Natural killer cell (primary cell): Measurements from ENCODE around the gene RELL1. TPM values are rescaled to one million over a fixed set of nuclear protein-coding genes. Genes with fewer than 3 reads are reported as not detected.

ENCODE experiments used
- ATAC-seq, 3 donors: fragments of 150-1000 bp in 2 of 3; fragments of 200-7000 bp in 1 of 3; cut with Tn5 transposase; 1 replicate in 1 of 3; 2 replicates in 2 of 3; pipeline ENCODE4 v1.10.0; 2021; ENCODE audit warnings: mild to moderate bottlenecking in 2 of 3, moderate library complexity in 2 of 3
- DNase-seq, 2 donors: peaks; one replicate each; pipeline versions ENCODE4 v3.0.0 to v3.0.0-alpha.2; 2013 to 2021; ENCODE audit warnings: mixed read lengths in 1 of 2
- H3K27ac ChIP-seq: one replicate; pipeline ENCODE4 v1.5.1; 2013; ENCODE audit warnings: mild to moderate bottlenecking, low read length
- H3K27me3 ChIP-seq: one replicate; pipeline ENCODE4 v1.6.1; 2013; ENCODE audit warnings: low read length; ENCODE audit not compliant: control insufficient read depth, insufficient read depth
- H3K36me3 ChIP-seq: one replicate; pipeline ENCODE4 v1.6.1; 2013; ENCODE audit warnings: low read length; ENCODE audit not compliant: control insufficient read depth, insufficient read depth
- H3K4me1 ChIP-seq: one replicate; pipeline ENCODE4 v1.6.1; 2013; ENCODE audit warnings: low read length; ENCODE audit not compliant: control insufficient read depth, insufficient read depth
- H3K4me3 ChIP-seq: one replicate; pipeline ENCODE4 v1.5.1; 2013; ENCODE audit warnings: low read length
- H3K9me3 ChIP-seq: one replicate; pipeline ENCODE4 v1.6.1; 2013; ENCODE audit warnings: low read length; ENCODE audit not compliant: control insufficient read depth, insufficient read depth
- H3K27ac Mint-ChIP-seq, 2 donors: one replicate each; pipeline ENCODE4 v1.8.0; 2022; ENCODE audit warnings: mild to moderate bottlenecking in 2 of 2, mixed read lengths in 2 of 2, moderate library complexity in 1 of 2
- H3K27me3 Mint-ChIP-seq, 2 donors: one replicate each; pipeline ENCODE4 v1.8.0; 2022; ENCODE audit warnings: low read depth in 2 of 2, mixed read lengths in 2 of 2
- H3K36me3 Mint-ChIP-seq: one replicate; pipeline ENCODE4 v1.8.0; 2022; ENCODE audit warnings: mixed read lengths
- H3K4me1 Mint-ChIP-seq, 2 donors: one replicate each; pipeline ENCODE4 v1.8.0; 2022; ENCODE audit warnings: mixed read lengths in 2 of 2
- H3K4me3 Mint-ChIP-seq: one replicate; pipeline ENCODE4 v1.8.0; 2022; ENCODE audit warnings: mild to moderate bottlenecking, moderate library complexity, mixed read lengths
- H3K9me3 Mint-ChIP-seq, 2 donors: one replicate each; pipeline ENCODE4 v1.8.0; 2022; ENCODE audit warnings: mixed read lengths in 2 of 2
- CTCF ChIP-seq: fragments of 200-600 bp; IDR thresholded peaks from one replicate; pipeline ENCODE4 v1.8.0; 2022; ENCODE audit warnings: antibody characterized with exemption
- WGBS: methylation state at CpG from one replicate; pipeline ENCODE4 v1.1.7; 2013; ENCODE audit warnings: missing lambda C conversion rate; ENCODE audit not compliant: insufficient coverage; 5-methylcytosine and 5-hydroxymethylcytosine counted together
- intact Hi-C: fragments of 100-400 bp; cut with micrococcal nuclease; formaldehyde crosslinking; loops from one replicate; pipeline ENCODE4 v1.14.2; 2022
- total RNA-seq, 4 donors: library from RNA; stranded (reverse); fragments of 120-200 nt in 1 of 4; gene quantifications; one replicate each; pipeline versions ENCODE4 v1.2.3 to v1.2.4, GENCODE V29; 2013 to 2022

RELL1 gene
- total RNA-seq = 10 to 100 TPM; 15.2 to 21.3 (median 15.2) TPM
- total RNA-seq (2013) = 20.3 TPM

- Histone ChIP-seq H3K9me3 (no peaks in the 10 kb centered on the region), H3K27ac (peak within 1 kb of the TSS; percentile 66), H3K4me1 (peaks cover 32% of the 10 kb centered on the region), H3K36me3 (no peaks in the 10 kb centered on the region), H3K4me3 (peak within 1 kb of the TSS; percentile 64), H3K27me3 (no peaks in the 10 kb centered on the region)
- H3K27ac Mint-ChIP-seq = peak within 1 kb of the TSS; percentile 85 to 95
- intact Hi-C loops = loop anchor here (1.0 to 5.0 kb wide), 2 partner anchors 140 to 1496 kb away; partner anchors contain the start of genes PGM2 and WDR19
- peak; percentile 85 to 94 (median 86) for ATAC-seq
- H3K9me3 Mint-ChIP-seq = no peaks in the 10 kb centered on the region
- H3K36me3 Mint-ChIP-seq = no peaks in the 10 kb centered on the region
- H3K4me1 Mint-ChIP-seq = peaks cover 37 to 41% of the 10 kb centered on the region in 2 donors
- WGBS = under 1% methylated on average over 57 of the region's 58 CpGs
- TF ChIP-seq CTCF = no peak
- H3K27me3 Mint-ChIP-seq = no peaks in the 10 kb centered on the region
- DNase-seq = peak; percentile 85 to 99
- H3K4me3 Mint-ChIP-seq = peak within 1 kb of the TSS; percentile 95
Measured at GRCh38 chr4:37686373-37687193, at the start of gene RELL1. RELL1 (minus strand) TSS chr4:37686376; CDS start chr4:37686287, 89 bp downstream.

- ATAC-seq = no peak
- no peak for TF ChIP-seq CTCF
- Mint-ChIP-seq H3K9me3 (no peaks in the 10 kb centered on the region), H3K27me3 (no peaks in the 10 kb centered on the region), H3K4me3 (no peak overlapping the region), H3K36me3 (no peaks in the 10 kb centered on the region), H3K4me1 (no peaks in the 10 kb centered on the region), H3K27ac (no peak overlapping the region)
- no peaks in the 10 kb centered on the region for H3K36me3 ChIP-seq
- H3K4me1 ChIP-seq = no peaks in the 10 kb centered on the region
- WGBS = 70% methylated on average over 5 of the region's 5 CpGs
- no peaks in the 10 kb centered on the region for H3K27me3 ChIP-seq
- intact Hi-C loops = no loop called here
- H3K9me3 ChIP-seq = no peaks in the 10 kb centered on the region
- no peak for DNase-seq
- H3K4me3 ChIP-seq = no peak overlapping the region
- H3K27ac ChIP-seq = no peak overlapping the region
Measured at GRCh38 chr4:37735578-37735977, 49.4 kb upstream of the RELL1 start.

GRCh38 chr4:37734989-37735388 lies 48.8 kb upstream of the RELL1 start:
- Mint-ChIP-seq H3K27ac (no peak overlapping the region), H3K4me3 (no peak overlapping the region), H3K9me3 (no peaks in the 10 kb centered on the region), H3K36me3 (no peaks in the 10 kb centered on the region), H3K27me3 (no peaks in the 10 kb centered on the region), H3K4me1 (no peaks in the 10 kb centered on the region)
- Histone ChIP-seq H3K27me3 (no peaks in the 10 kb centered on the region), H3K9me3 (no peaks in the 10 kb centered on the region), H3K4me1 (no peaks in the 10 kb centered on the region), H3K36me3 (no peaks in the 10 kb centered on the region), H3K4me3 (no peak overlapping the region), H3K27ac (no peak overlapping the region)
- ATAC-seq (no peak), DNase-seq (no peak)
- whole genome bisulfite sequencing = 94% methylated on average over 2 of the region's 3 CpGs
- no peak for TF ChIP-seq CTCF
- intact Hi-C loops = no loop called here
